Measurements from ENCODE around the gene IDE.

DNA sequence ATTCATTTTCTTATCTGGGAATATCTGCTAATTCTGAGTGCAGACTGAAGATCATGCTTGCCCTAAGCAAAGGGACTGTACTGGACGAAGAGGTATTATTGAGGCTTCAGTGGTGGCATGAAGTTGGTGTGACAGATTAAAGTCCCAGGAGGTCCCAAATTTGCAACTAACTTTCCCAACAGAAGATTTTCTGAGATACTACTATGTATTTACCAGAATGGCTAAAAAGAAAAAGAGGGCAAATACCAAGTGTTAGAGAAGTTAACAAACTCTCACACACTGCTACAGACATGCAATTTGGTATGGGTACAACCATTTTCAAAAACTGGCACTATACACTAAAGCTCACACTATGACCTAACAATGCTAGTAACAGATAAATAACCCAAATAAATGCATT, 28.3 kb downstream of the IDE start:
- TF ChIP-seq, protein P1, sequence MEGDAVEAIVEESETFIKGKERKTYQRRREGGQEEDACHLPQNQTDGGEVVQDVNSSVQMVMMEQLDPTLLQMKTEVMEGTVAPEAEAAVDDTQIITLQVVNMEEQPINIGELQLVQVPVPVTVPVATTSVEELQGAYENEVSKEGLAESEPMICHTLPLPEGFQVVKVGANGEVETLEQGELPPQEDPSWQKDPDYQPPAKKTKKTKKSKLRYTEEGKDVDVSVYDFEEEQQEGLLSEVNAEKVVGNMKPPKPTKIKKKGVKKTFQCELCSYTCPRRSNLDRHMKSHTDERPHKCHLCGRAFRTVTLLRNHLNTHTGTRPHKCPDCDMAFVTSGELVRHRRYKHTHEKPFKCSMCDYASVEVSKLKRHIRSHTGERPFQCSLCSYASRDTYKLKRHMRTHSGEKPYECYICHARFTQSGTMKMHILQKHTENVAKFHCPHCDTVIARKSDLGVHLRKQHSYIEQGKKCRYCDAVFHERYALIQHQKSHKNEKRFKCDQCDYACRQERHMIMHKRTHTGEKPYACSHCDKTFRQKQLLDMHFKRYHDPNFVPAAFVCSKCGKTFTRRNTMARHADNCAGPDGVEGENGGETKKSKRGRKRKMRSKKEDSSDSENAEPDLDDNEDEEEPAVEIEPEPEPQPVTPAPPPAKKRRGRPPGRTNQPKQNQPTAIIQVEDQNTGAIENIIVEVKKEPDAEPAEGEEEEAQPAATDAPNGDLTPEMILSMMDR (IDR thresholded peaks at IDR 0.05; ENCODE audit: insufficient read depth, low read length, poor library complexity, severe bottlenecking) = no peak
- TF ChIP-seq EZH2phosphoT487 (conservative IDR thresholded peaks at IDR 0.05; ENCODE audit: low read length) = no peak
